GM21529 (cell line): ENCODE data around the gene PCDHAC1.
"Not testable (repeated sequence)": the region's sequence is repeated elsewhere in the genome, so short reads cannot be mapped to it uniquely, and the experiment has no call there.

Experiments
- ATAC-seq: cut with Tn5 transposase; IDR thresholded peaks from one replicate; pipeline ENCODE4 v1.9.1; 2021; ENCODE audit not compliant: unreplicated experiment

The PCDHAC1 gene

GRCh38 chr5:140925806-140926442 is at the start of gene PCDHAC1:
Gene PCDHAC1, plus strand, starts transcription at chr5:140926299. Its CDS starts 594 bp downstream, at chr5:140926893.
- no peak for ATAC-seq

GRCh38 chr5:140876541-140877261 is 49.4 kb upstream of the PCDHAC1 start:
- not testable (repeated sequence) for ATAC-seq

GRCh38 chr5:140877262-140877581 is 48.9 kb upstream of the PCDHAC1 start:
- ATAC-seq, result no peak

- ATAC-seq, result no peak
Observed at GRCh38 chr5:140881889-140882590, 44.1 kb upstream of the PCDHAC1 start, which contains the start of gene PCDHA13. Gene PCDHA13, plus strand, starts transcription at chr5:140882124. Its CDS starts 145 bp downstream, at chr5:140882269.

- ATAC-seq, result no peak
Observed at GRCh38 chr5:140882591-140882899, 43.6 kb upstream of the PCDHAC1 start.

DNA sequence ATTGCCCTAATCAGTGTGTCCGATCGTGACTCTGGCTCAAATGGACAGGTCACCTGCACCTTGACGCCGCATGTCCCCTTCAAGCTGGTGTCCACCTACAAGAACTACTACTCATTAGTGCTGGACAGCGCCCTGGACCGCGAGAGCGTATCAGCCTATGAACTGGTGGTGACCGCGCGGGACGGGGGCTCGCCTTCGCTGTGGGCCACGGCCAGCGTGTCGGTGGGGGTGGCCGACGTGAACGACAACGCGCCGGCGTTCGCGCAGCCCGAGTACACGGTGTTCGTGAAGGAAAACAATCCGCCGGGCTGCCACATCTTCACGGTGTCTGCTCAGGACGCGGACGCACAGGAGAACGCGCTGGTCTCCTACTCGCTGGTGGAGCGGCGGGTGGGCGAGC is 42.7 kb upstream of the PCDHAC1 start:
- no peak for ATAC-seq

DNA sequence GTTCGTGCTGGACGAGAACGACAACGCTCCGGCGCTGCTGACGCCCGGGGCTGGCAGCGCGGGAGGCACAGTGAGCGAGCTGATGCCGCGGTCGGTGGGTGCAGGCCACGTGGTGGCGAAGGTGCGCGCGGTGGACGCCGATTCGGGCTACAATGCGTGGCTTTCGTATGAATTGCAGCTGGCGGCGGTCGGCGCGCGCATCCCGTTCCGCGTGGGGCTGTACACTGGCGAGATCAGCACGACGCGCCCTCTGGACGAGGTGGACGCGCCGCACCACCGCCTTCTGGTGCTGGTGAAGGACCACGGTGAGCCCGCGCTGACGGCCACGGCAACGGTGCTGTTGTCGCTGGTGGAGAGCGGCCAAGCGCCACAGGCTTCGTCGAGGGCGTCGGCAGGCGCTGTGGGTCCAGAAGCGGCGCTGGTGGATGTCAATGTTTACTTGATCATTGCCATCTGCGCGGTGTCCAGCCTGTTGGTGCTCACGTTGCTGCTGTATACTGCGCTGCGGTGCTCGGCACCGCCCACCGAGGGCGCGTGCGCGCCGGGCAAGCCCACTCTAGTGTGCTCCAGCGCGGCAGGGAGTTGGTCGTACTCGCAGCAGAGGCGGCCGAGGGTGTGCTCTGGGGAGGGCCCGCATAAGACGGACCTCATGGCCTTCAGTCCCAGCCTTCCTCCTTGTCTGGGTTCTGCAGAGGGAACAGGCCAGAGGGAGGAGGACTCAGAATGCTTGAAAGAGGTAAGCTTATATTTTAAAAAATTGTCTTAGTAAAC is 42.0 kb upstream of the PCDHAC1 start:
- ATAC-seq, result no peak

DNA sequence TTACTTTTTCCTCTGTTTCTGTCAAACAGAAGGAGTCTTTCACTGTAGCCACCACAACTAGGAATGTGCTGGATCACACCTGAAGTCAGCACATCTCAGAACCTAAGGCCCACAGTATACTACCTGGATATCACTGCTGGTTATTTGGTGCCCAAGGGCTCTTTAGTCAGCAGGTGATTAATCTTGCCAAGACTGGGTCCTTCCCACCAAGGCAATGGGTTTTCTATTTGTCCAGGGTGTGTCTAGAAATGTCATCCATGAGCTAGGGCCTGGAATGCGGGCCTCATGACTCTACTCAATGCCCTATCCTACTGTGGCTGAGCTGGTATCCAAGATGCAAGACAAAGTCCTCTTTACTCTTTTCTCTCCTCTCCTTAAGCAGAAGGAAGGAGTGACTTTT is 9.8 kb upstream of the PCDHAC1 start:
- ATAC-seq, result no peak

DNA sequence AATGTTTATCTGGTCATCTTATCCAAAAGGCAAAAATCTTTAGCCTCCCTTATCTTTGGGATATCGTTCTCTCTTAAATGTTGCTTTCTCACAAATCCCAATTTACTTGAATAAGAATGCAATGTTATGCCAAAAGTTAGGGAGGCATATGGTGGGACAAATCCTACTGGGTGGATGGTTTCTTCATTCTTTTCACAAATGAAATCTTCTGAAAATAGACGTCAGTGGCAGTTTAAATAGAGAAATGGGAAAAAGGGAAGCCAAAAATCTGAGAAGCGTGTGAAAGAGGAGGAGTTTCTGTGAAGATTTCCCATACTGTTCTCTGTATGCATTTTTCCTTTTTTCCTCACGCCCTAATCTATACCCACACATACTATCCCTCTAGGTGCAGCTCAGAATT is 2.5 kb upstream of the PCDHAC1 start:
- no peak for ATAC-seq

- ATAC-seq, result no peak
Observed at GRCh38 chr5:140926443-140927227, 536 bp downstream of the PCDHAC1 start.

DNA sequence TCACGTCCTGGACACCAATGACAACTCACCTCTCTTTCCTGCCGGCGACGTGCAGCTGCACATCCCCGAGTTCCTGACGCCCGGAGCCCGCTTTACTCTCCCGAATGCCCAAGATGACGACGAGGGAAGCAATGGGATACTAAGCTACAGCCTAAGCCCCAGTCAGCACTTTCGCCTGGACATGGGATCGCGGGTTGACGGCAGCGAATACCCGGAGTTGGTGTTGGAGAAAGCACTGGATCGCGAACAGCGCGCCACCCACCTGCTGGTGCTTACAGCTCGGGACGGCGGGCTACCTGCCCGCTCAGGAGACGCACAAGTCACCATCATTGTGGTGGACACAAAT is 1.1 kb downstream of the PCDHAC1 start:
- no peak for ATAC-seq

- ATAC-seq, result no peak
Observed at GRCh38 chr5:140934964-140935606, 9.0 kb downstream of the PCDHAC1 start.

- no peak for ATAC-seq
Observed at GRCh38 chr5:140946578-140946977, 20.5 kb downstream of the PCDHAC1 start.

- ATAC-seq, result no peak
Observed at GRCh38 chr5:140951636-140952035, 25.5 kb downstream of the PCDHAC1 start.

GRCh38 chr5:140953234-140953633 is 27.1 kb downstream of the PCDHAC1 start:
- ATAC-seq, result no peak

DNA sequence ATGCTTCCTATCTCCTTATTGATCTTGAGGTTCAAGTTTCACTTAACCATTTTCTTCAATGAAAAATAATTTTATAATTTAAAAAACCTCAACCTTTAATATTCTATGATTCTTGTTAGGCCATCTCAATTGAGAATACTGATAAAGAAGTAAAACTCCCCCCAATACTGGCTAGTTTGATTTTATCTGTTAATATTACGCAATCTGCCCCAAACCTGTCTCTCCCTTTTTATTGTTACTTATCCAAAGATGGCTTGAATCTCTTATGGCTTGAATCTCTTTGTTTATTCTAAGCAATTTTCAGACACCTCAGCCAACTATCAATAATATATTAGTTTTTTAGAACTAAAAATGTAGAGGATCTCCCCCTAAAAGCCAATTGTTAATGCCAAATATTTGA is 36.1 kb downstream of the PCDHAC1 start:
- ATAC-seq, result no peak

- ATAC-seq, result no peak
Observed at GRCh38 chr5:140964356-140964755, 38.3 kb downstream of the PCDHAC1 start.

DNA sequence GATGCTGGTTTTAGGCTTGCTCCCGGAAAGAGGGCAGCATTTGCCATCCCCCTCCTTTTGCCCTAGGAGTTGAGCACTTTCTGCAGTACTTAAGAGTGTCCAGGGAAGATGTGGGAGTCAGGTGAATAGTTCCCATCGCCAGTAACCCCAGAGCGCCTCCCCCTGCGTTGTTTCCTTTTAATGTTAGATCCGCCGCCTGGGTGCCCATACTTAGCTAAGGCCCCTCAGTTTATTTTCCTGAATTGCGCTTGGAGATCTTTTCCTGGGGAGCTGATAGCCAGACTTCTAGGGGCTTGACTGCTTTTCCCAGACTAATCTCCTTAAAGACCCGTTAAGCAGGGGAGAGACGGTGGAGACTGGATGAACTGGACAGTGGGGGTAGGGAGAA is 39.8 kb downstream of the PCDHAC1 start:
- no peak for ATAC-seq

GRCh38 chr5:140966293-140967225 is 40.5 kb downstream of the PCDHAC1 start, which contains the start of gene PCDHAC2:
Gene PCDHAC2, plus strand, starts transcription at chr5:140966476. Its CDS starts 291 bp downstream, at chr5:140966767.
- ATAC-seq, result no peak
